Measurements from ENCODE around the gene DEPDC5.

The DEPDC5 gene

DNA sequence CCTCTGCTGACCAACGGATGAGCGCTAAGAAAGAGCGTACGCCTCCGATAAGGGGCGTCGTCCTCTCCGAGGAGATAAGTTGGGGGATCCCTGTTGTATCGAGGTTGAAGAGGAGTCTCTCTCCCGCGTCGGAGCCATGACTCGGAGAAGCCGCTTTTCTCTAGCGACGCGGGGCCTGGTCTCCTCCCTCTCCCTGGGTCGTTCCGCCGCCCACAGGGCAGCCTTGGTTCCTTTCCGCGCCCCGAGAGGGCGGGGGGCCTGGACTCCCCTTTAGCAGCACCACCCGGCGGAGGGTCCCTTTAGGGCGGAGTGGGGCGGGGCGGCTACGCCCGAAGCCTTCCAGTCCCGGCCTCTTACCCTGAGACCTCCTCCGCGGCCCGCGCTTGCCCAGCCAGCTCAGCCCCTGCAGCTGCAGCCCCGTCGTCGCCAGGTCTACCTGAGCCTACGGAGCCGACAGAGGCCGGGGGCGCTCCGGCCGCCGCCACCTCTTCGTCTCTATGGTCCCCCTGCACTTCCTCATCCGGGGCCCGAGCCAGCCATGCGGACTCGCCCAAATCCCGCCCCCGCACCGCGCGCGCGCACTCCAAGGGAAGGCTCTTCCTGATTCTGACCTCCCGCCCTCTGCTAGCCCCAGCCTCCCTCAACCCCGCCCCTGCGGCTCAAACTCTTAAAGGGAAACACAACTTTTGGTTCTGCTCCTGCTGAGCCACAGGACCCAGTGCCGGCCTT is 4.0 kb upstream of the DEPDC5 start, which contains the start of gene PRR14L:
PRR14L (minus strand) TSS at position 497 of the 729 bp plus-strand sequence. CDS start 11,272 bp downstream, outside the sequence.
- peak; percentile 82 for TF ChIP-seq TAF1 (IDR thresholded peaks at IDR 0.05; ENCODE audit: borderline replicate concordance, insufficient read depth, low read length)
- TF ChIP-seq POLR2AphosphoS5 (IDR thresholded peaks at IDR 0.05; ENCODE audit: low read depth, low read length), result peak; percentile 81
- peak; percentile 55 for TF ChIP-seq FOXP2 (optimal IDR thresholded peaks at IDR 0.05; ENCODE audit: borderline replicate concordance, extremely low read depth, extremely low read length, insufficient read depth)
- TF ChIP-seq SIN3A (IDR thresholded peaks at IDR 0.05; ENCODE audit: borderline replicate concordance, insufficient read depth, low read length), result 0 out of 2 replicates have a peak, but pooled peaks have one; percentile 21
- TF ChIP-seq, protein P1, sequence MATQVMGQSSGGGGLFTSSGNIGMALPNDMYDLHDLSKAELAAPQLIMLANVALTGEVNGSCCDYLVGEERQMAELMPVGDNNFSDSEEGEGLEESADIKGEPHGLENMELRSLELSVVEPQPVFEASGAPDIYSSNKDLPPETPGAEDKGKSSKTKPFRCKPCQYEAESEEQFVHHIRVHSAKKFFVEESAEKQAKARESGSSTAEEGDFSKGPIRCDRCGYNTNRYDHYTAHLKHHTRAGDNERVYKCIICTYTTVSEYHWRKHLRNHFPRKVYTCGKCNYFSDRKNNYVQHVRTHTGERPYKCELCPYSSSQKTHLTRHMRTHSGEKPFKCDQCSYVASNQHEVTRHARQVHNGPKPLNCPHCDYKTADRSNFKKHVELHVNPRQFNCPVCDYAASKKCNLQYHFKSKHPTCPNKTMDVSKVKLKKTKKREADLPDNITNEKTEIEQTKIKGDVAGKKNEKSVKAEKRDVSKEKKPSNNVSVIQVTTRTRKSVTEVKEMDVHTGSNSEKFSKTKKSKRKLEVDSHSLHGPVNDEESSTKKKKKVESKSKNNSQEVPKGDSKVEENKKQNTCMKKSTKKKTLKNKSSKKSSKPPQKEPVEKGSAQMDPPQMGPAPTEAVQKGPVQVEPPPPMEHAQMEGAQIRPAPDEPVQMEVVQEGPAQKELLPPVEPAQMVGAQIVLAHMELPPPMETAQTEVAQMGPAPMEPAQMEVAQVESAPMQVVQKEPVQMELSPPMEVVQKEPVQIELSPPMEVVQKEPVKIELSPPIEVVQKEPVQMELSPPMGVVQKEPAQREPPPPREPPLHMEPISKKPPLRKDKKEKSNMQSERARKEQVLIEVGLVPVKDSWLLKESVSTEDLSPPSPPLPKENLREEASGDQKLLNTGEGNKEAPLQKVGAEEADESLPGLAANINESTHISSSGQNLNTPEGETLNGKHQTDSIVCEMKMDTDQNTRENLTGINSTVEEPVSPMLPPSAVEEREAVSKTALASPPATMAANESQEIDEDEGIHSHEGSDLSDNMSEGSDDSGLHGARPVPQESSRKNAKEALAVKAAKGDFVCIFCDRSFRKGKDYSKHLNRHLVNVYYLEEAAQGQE (IDR thresholded peaks at IDR 0.05; ENCODE audit: insufficient read depth in 1 of 2, low read depth in 2 of 2, low read length in 2 of 2), result peak in 1 of 2 experiments; percentile 42; a peak in 1 of 4 replicates

GRCh38 chr22:31750365-31751284 is 3.2 kb upstream of the DEPDC5 start:
- TF ChIP-seq, protein P1 (IDR thresholded peaks at IDR 0.05; ENCODE audit: insufficient read depth in 1 of 2, low read depth in 2 of 2, low read length in 2 of 2), result no peak
- no peak for TF ChIP-seq FOXP2 (optimal IDR thresholded peaks at IDR 0.05; ENCODE audit: borderline replicate concordance, extremely low read depth, extremely low read length, insufficient read depth)
- TF ChIP-seq TAF1 (IDR thresholded peaks at IDR 0.05; ENCODE audit: borderline replicate concordance, insufficient read depth, low read length), result no peak
- TF ChIP-seq SIN3A (IDR thresholded peaks at IDR 0.05; ENCODE audit: borderline replicate concordance, insufficient read depth, low read length), result no peak
- TF ChIP-seq POLR2AphosphoS5 (IDR thresholded peaks at IDR 0.05; ENCODE audit: low read depth, low read length), result no peak

- TF ChIP-seq, protein P1 (IDR thresholded peaks at IDR 0.05; ENCODE audit: insufficient read depth in 1 of 2, low read depth in 2 of 2, low read length in 2 of 2), result no peak
- TF ChIP-seq SIN3A (IDR thresholded peaks at IDR 0.05; ENCODE audit: borderline replicate concordance, insufficient read depth, low read length), result no peak
- TF ChIP-seq FOXP2 (optimal IDR thresholded peaks at IDR 0.05; ENCODE audit: borderline replicate concordance, extremely low read depth, extremely low read length, insufficient read depth), result no peak
- no peak for TF ChIP-seq POLR2AphosphoS5 (IDR thresholded peaks at IDR 0.05; ENCODE audit: low read depth, low read length)
- TF ChIP-seq TAF1 (IDR thresholded peaks at IDR 0.05; ENCODE audit: borderline replicate concordance, insufficient read depth, low read length), result no peak
These were observed 1.5 kb upstream of the DEPDC5 start for GRCh38 chr22:31752096-31752847.

GRCh38 chr22:31753005-31753633 is 700 bp upstream of the DEPDC5 start:
- TF ChIP-seq TAF1 (IDR thresholded peaks at IDR 0.05; ENCODE audit: borderline replicate concordance, insufficient read depth, low read length) (no peak), FOXP2 (optimal IDR thresholded peaks at IDR 0.05; ENCODE audit: borderline replicate concordance, extremely low read depth, extremely low read length, insufficient read depth) (no peak), SIN3A (IDR thresholded peaks at IDR 0.05; ENCODE audit: borderline replicate concordance, insufficient read depth, low read length) (no peak), POLR2AphosphoS5 (IDR thresholded peaks at IDR 0.05; ENCODE audit: low read depth, low read length) (no peak)
- TF ChIP-seq, protein P1 (IDR thresholded peaks at IDR 0.05; ENCODE audit: insufficient read depth in 1 of 2, low read depth in 2 of 2, low read length in 2 of 2), result no peak
